Stimulated activated memory B cell treated with anti-CD40 and anti-IgM and Interleukin-4, amounts not matched to agents 10 μg/mL and 1 μg/mL and 100 μg/mL, for 72 hours (primary cell): ENCODE measurements around the gene MLLT3.

Source experiments
- ATAC-seq: fragments of 150-1000 bp; cut with Tn5 transposase; 2 replicates; pipeline ENCODE4 v1.10.0; 2021
- H3K27ac Mint-ChIP-seq: one replicate; pipeline ENCODE4 v1.8.0; 2022; ENCODE audit warnings: mild to moderate bottlenecking, mixed read lengths
- H3K27me3 Mint-ChIP-seq: one replicate; pipeline ENCODE4 v1.8.0; 2022; ENCODE audit warnings: mixed read lengths
- H3K36me3 Mint-ChIP-seq: one replicate; pipeline ENCODE4 v1.8.0; 2022; ENCODE audit warnings: mixed read lengths
- H3K4me1 Mint-ChIP-seq: one replicate; pipeline ENCODE4 v1.8.0; 2022; ENCODE audit warnings: mixed read lengths
- H3K4me3 Mint-ChIP-seq: one replicate; pipeline ENCODE4 v1.8.0; 2022; ENCODE audit warnings: mild to moderate bottlenecking, moderate library complexity, mixed read lengths
- H3K9me3 Mint-ChIP-seq: one replicate; pipeline ENCODE4 v1.8.0; 2022; ENCODE audit warnings: mixed read lengths

Gene MLLT3

GRCh38 chr9:20538956-20539355 lies 83.3 kb downstream of the MLLT3 start:
- Mint-ChIP-seq H3K9me3 (peaks cover 21% of the 10 kb centered on the region), H3K36me3 (peaks cover 13% of the 10 kb centered on the region), H3K27ac (no peak overlapping the region), H3K4me1 (no peaks in the 10 kb centered on the region), H3K4me3 (no peak overlapping the region), H3K27me3 (no peaks in the 10 kb centered on the region)
- no peak for ATAC-seq

GRCh38 chr9:20538092-20538491 lies 84.2 kb downstream of the MLLT3 start:
- Mint-ChIP-seq H3K36me3 (peaks cover 13% of the 10 kb centered on the region), H3K27me3 (no peaks in the 10 kb centered on the region)

GRCh38 chr9:20537294-20537693 lies 85.0 kb downstream of the MLLT3 start:
- H3K27ac Mint-ChIP-seq: no peak overlapping the region
- peaks cover 21% of the 10 kb centered on the region for H3K9me3 Mint-ChIP-seq
- H3K4me1 Mint-ChIP-seq: no peaks in the 10 kb centered on the region
- H3K36me3 Mint-ChIP-seq: peaks cover 13% of the 10 kb centered on the region
- H3K27me3 Mint-ChIP-seq: no peaks in the 10 kb centered on the region
- no peak overlapping the region for H3K4me3 Mint-ChIP-seq
- ATAC-seq: no peak

More at GRCh38 chr9:20538092-20538491, 84.2 kb downstream of the MLLT3 start:
- ATAC-seq: no peak
- Mint-ChIP-seq H3K9me3 (peaks cover 21% of the 10 kb centered on the region), H3K4me3 (no peak overlapping the region), H3K4me1 (no peaks in the 10 kb centered on the region), H3K27ac (no peak overlapping the region)

GRCh38 chr9:20532584-20532983 lies 89.7 kb downstream of the MLLT3 start:
- H3K27ac Mint-ChIP-seq: no peak overlapping the region
- peaks cover 8% of the 10 kb centered on the region for H3K27me3 Mint-ChIP-seq
- H3K4me3 Mint-ChIP-seq: no peak overlapping the region
- ATAC-seq: no peak
- no peaks in the 10 kb centered on the region for H3K9me3 Mint-ChIP-seq
- no peaks in the 10 kb centered on the region for H3K4me1 Mint-ChIP-seq
- no peaks in the 10 kb centered on the region for H3K36me3 Mint-ChIP-seq

- Mint-ChIP-seq H3K27ac (no peak overlapping the region), H3K27me3 (peaks cover 8% of the 10 kb centered on the region), H3K4me1 (peaks cover 4% of the 10 kb centered on the region), H3K36me3 (no peaks in the 10 kb centered on the region), H3K4me3 (no peak overlapping the region), H3K9me3 (no peaks in the 10 kb centered on the region)
- no peak for ATAC-seq
Observed at GRCh38 chr9:20529837-20530236, 92.5 kb downstream of the MLLT3 start.

GRCh38 chr9:20528253-20528652 lies 94.0 kb downstream of the MLLT3 start:
- Mint-ChIP-seq H3K4me3 (no peak overlapping the region), H3K27ac (no peak overlapping the region), H3K4me1 (peaks cover 4% of the 10 kb centered on the region), H3K9me3 (no peaks in the 10 kb centered on the region), H3K36me3 (no peaks in the 10 kb centered on the region), H3K27me3 (peaks cover 8% of the 10 kb centered on the region)
- ATAC-seq: no peak

- Mint-ChIP-seq H3K27me3 (peaks cover 8% of the 10 kb centered on the region), H3K9me3 (no peaks in the 10 kb centered on the region), H3K4me1 (peaks cover 4% of the 10 kb centered on the region), H3K4me3 (no peak overlapping the region), H3K27ac (no peak overlapping the region), H3K36me3 (no peaks in the 10 kb centered on the region)
- no peak for ATAC-seq
Observed at GRCh38 chr9:20526500-20527319, 95.6 kb downstream of the MLLT3 start.

GRCh38 chr9:20524776-20525175 lies 97.5 kb downstream of the MLLT3 start:
- Mint-ChIP-seq H3K4me3 (no peak overlapping the region), H3K4me1 (peaks cover 4% of the 10 kb centered on the region), H3K9me3 (no peaks in the 10 kb centered on the region), H3K27me3 (no peaks in the 10 kb centered on the region), H3K27ac (no peak overlapping the region), H3K36me3 (no peaks in the 10 kb centered on the region)
- ATAC-seq: no peak

- Mint-ChIP-seq H3K9me3 (peaks cover 3% of the 10 kb centered on the region), H3K27me3 (peaks cover 29% of the 10 kb centered on the region), H3K4me1 (no peaks in the 10 kb centered on the region), H3K27ac (no peak overlapping the region), H3K4me3 (no peak overlapping the region), H3K36me3 (no peaks in the 10 kb centered on the region)
- no peak for ATAC-seq
Observed at GRCh38 chr9:20518737-20519136, 103.6 kb downstream of the MLLT3 start.

GRCh38 chr9:20513126-20513913 lies 109.0 kb downstream of the MLLT3 start:
- no peak for ATAC-seq
- peaks cover 31% of the 10 kb centered on the region for H3K27me3 Mint-ChIP-seq
- no peak overlapping the region for H3K27ac Mint-ChIP-seq
- H3K4me1 Mint-ChIP-seq: peaks cover 3% of the 10 kb centered on the region
- no peak overlapping the region for H3K4me3 Mint-ChIP-seq
- H3K9me3 Mint-ChIP-seq: peaks cover 5% of the 10 kb centered on the region
- H3K36me3 Mint-ChIP-seq: no peaks in the 10 kb centered on the region

- Mint-ChIP-seq H3K36me3 (no peaks in the 10 kb centered on the region), H3K4me1 (peaks cover 10% of the 10 kb centered on the region), H3K27ac (no peak overlapping the region), H3K27me3 (peaks cover 24% of the 10 kb centered on the region), H3K4me3 (no peak overlapping the region), H3K9me3 (peaks cover 5% of the 10 kb centered on the region)
- ATAC-seq: no peak
Observed at GRCh38 chr9:20512636-20513035, 109.7 kb downstream of the MLLT3 start.

- ATAC-seq: no peak
- H3K27me3 Mint-ChIP-seq: peaks cover 20% of the 10 kb centered on the region
- H3K36me3 Mint-ChIP-seq: no peaks in the 10 kb centered on the region
- no peak overlapping the region for H3K27ac Mint-ChIP-seq
- H3K4me3 Mint-ChIP-seq: no peak overlapping the region
- peaks cover 5% of the 10 kb centered on the region for H3K9me3 Mint-ChIP-seq
- peaks cover 14% of the 10 kb centered on the region for H3K4me1 Mint-ChIP-seq
Observed at GRCh38 chr9:20512106-20512505, 110.2 kb downstream of the MLLT3 start.

- Mint-ChIP-seq H3K4me1 (peaks cover 14% of the 10 kb centered on the region), H3K4me3 (no peak overlapping the region), H3K9me3 (peaks cover 5% of the 10 kb centered on the region), H3K27ac (no peak overlapping the region), H3K36me3 (no peaks in the 10 kb centered on the region), H3K27me3 (peaks cover 20% of the 10 kb centered on the region)
- ATAC-seq: no peak
Observed at GRCh38 chr9:20511686-20512085, 110.6 kb downstream of the MLLT3 start.

GRCh38 chr9:20509466-20509865 lies 112.8 kb downstream of the MLLT3 start:
- H3K36me3 Mint-ChIP-seq: no peaks in the 10 kb centered on the region
- H3K4me3 Mint-ChIP-seq: no peak overlapping the region
- H3K27ac Mint-ChIP-seq: no peak overlapping the region
- peaks cover 5% of the 10 kb centered on the region for H3K9me3 Mint-ChIP-seq
- peaks cover 8% of the 10 kb centered on the region for H3K27me3 Mint-ChIP-seq
- peaks cover 14% of the 10 kb centered on the region for H3K4me1 Mint-ChIP-seq
- no peak for ATAC-seq

- H3K27ac Mint-ChIP-seq: no peak overlapping the region
- ATAC-seq: no peak
- H3K4me1 Mint-ChIP-seq: peaks cover 20% of the 10 kb centered on the region
- H3K4me3 Mint-ChIP-seq: no peak overlapping the region
- H3K9me3 Mint-ChIP-seq: peaks cover 3% of the 10 kb centered on the region
- no peaks in the 10 kb centered on the region for H3K27me3 Mint-ChIP-seq
- no peaks in the 10 kb centered on the region for H3K36me3 Mint-ChIP-seq
Observed at GRCh38 chr9:20508242-20508641, 114.1 kb downstream of the MLLT3 start.

GRCh38 chr9:20507431-20507830 lies 114.9 kb downstream of the MLLT3 start:
- Mint-ChIP-seq H3K4me1 (peaks cover 20% of the 10 kb centered on the region), H3K4me3 (no peak overlapping the region), H3K27ac (no peak overlapping the region), H3K9me3 (peaks cover 3% of the 10 kb centered on the region), H3K36me3 (no peaks in the 10 kb centered on the region), H3K27me3 (no peaks in the 10 kb centered on the region)
- ATAC-seq: no peak
